Measurements from ENCODE around the gene ENOX1.
"Not testable (repeated sequence)": the region's sequence is repeated elsewhere in the genome, so short reads cannot be mapped to it uniquely, and the experiment has no call there.

Gene ENOX1

GRCh38 chr13:43170506-43170905, 616.3 kb downstream of the ENOX1 start:
- DNase-seq: no peak

- DNase-seq: not testable (repeated sequence)
Observed at GRCh38 chr13:43168434-43168833, 618.3 kb downstream of the ENOX1 start.

GRCh38 chr13:43167731-43168130, 619.0 kb downstream of the ENOX1 start:
- DNase-seq: no peak

- no peak for DNase-seq
Observed at GRCh38 chr13:43166644-43167457, 619.9 kb downstream of the ENOX1 start.
